ENCODE data around the gene PLA2G4B.

The PLA2G4B gene

DNA sequence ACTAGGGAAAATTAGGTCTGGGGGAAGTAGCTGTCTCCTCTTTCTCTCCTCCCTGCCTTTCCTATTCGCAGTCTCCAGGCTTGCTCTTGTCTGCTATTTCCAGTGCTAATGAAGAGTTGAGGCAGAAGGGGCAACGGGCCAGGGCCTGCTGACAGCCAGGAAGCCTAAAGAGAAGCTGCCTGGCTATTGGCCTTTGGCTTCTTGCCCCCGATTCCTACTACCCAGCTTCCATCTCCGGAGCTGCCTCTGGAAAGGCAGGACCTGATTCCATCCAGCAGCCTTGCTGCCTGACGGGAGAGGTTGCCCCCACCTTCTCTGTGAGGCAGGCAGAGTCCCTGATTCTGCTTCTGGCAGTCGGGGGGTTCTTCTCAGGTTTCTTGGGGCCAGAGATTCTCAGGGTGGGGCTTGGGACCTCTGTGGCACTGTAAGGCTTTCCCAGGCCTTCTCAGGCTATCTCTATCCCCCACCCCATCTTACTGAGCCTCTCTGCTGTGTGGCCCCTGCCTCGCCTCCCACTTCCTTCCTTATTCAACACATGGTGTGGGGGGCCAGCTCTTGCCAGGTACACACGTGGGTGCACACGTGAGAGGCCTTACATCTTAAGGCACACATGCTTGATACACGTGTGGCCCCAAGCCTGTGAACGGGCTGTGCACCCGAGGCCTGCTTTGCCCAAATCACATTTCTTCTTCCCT lies 29.0 kb upstream of the PLA2G4B start:
- no peak for DNase-seq

DNA sequence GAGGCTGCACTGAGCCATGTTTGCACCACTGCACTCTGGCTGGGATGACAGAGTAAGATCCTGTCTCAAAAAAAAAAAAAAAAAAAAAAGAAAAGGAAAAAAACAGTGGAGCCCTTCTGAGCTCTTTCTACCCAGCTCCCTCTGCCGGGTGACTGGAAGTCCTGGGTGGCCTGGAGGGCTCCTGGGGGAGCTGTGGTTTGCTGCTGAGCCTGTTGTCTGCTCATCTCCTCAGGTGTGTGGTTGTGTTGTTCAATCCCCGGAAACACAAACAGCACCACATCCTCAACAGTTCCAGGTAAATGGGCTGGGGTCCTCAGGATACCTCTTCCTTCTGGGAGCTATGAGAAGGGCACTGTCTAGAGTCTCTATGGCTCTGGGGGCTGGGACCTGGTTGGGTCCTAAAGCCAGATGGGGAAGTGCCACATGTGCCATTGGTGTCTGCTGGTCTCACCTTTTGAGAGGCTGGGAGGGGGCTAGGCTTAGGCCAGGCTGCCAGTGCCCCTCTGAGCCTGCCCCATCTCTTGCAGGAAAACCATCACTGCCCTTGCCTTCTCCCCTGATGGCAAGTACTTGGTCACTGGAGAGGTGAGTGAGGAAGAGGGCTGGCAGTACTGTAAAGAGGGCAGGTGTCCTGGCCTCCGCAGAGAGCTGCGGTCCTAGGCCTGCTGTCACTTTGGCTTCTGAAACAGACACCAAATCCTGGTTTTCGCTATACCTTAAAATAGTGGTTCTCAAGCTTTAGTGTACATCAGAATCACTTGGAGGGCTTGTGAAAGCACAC lies 27.8 kb upstream of the PLA2G4B start:
- DNase-seq: no peak

- DNase-seq: peak; percentile 81
Observed at GRCh38 chr15:41811432-41812195, 27.0 kb upstream of the PLA2G4B start.

DNA sequence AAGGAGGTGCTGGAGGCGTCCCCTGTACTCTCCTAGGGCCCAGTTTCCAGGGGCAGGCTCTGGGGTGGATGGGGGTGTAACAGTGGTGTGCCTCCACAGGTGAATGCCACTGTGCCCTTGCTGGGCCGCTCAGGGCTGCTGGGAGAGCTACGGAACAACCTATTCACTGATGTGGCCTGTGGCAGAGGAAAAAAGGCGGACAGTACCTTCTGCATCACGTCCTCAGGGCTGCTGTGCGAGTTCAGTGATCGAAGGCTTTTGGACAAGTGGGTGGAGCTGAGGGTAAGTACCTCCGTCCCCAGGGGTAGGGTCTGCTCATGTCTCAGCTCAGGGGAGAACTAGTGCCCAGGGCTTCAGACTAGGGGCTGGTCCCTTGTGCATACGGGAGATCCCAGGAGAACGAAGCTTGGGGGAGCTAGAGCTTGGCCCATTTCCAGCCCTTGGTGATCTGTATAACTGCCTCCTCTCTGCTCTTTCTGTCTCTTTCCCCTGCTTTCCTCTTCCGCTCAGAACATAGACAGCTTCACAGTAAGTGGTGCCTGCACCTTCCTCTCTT lies 25.7 kb upstream of the PLA2G4B start:
- DNase-seq: no peak

DNA sequence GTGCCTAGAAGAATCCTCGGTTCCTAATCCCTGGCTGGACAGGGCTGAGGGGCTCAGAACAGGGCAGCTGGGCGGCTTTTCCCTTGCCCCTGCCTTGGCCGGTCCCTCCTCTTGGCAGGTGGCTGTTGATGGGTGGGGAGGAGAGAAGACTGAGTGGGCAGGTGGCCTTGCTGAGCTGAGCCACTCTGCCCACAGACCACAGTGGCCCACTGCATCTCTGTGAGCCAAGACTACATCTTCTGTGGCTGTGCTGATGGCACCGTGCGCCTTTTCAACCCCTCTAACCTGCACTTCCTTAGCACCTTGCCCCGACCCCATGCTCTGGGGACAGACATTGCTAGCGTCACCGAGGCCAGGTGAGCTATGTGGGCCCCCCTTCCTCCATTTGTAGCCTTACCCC lies 25.2 kb upstream of the PLA2G4B start:
- DNase-seq: no peak

- DNase-seq: no peak
Observed at GRCh38 chr15:41814534-41814933, 24.1 kb upstream of the PLA2G4B start.

GRCh38 chr15:41816788-41817187 lies 21.9 kb upstream of the PLA2G4B start:
- no peak for DNase-seq

GRCh38 chr15:41817327-41817726 lies 21.3 kb upstream of the PLA2G4B start:
- DNase-seq: no peak

GRCh38 chr15:41817781-41818180 lies 20.9 kb upstream of the PLA2G4B start:
- no peak for DNase-seq

DNA sequence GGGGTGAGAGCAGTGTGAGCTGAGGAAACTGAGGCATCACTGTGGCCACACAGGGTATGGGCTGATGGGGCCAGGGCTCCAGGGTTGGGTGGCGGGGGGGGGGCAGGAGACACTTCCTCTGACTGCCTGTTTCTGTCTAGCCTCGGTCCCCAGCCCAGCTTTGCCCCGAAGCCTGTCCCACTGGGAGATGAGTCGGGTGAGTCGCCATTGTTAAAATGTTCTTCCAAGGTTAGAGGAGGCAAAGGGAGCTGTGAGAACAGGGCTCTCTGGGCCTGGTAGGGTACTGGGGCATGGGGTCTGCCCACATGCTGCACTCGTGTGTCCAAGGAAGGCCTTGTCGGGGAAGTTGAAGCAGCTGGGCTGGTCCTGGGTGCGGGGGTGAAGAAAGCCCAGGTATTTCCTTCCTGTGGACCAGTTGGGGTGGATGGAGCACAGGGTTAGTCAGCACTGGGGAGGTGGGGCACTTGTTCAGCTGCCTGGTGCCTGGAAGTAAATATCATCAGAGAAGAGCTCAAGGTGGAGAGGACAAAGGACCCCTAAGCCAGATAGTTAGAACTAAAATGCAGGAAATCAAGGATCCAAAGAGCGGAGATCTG lies 19.1 kb upstream of the PLA2G4B start:
- no peak for DNase-seq

GRCh38 chr15:41820791-41821423 lies 17.7 kb upstream of the PLA2G4B start:
- no peak for DNase-seq

DNA sequence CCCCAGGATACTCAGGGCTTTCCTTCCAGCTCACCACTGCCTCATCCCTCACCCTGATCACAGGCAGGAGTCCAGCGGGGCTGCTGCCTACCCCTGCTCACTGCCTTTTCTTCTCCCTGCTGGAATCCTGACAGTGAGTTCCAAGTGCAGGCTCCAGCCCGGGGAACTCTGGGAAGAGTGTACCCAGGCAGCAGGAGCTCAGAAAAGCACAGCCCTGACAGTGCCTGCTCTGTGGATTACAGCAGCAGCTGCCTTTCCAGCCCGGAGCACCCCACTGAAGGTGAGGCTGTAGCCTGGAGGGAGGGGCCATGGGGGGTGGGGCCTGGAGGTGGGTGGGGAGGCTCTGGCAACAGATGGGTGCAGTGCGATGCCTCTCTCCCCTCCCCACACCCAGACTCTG lies 16.8 kb upstream of the PLA2G4B start:
- DNase-seq: no peak

DNA sequence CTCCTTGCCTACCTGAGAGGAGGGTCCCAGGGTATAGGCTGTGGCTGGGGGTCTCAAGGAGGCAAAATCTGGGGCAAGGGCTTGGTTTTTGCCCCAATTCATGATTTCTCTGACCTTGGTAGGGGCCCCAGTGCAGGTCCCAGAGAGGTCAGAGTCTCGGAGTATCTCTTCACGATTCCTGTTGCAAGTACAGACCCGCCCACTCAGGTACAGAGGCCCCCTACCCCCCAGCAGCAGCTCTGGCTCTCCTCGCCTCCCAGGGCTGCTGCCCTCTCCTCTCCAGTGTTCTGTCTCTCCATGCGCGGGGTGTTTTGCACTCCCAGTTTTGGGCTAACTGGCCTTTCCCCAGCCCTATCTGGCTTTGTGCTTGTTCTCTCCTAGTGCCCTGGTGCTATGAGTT lies 16.2 kb upstream of the PLA2G4B start:
- no peak for DNase-seq

- no peak for DNase-seq
Observed at GRCh38 chr15:41822957-41823356, 15.7 kb upstream of the PLA2G4B start.

DNA sequence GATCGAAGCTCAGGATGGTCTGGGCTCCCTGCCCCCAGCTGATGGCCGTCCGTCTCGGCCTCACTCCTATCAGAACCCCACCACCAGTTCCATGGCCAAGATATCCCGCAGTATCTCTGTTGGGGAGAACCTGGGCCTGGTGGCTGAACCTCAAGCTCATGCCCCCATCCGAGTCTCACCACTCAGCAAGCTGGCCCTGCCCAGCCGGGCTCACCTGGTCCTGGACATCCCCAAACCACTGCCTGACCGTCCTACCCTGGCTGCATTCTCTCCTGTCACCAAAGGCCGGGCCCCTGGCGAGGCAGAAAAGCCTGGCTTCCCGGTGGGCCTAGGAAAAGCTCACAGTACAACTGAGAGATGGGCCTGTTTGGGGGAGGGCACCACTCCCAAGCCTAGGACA lies 15.1 kb upstream of the PLA2G4B start:
- no peak for DNase-seq

DNA sequence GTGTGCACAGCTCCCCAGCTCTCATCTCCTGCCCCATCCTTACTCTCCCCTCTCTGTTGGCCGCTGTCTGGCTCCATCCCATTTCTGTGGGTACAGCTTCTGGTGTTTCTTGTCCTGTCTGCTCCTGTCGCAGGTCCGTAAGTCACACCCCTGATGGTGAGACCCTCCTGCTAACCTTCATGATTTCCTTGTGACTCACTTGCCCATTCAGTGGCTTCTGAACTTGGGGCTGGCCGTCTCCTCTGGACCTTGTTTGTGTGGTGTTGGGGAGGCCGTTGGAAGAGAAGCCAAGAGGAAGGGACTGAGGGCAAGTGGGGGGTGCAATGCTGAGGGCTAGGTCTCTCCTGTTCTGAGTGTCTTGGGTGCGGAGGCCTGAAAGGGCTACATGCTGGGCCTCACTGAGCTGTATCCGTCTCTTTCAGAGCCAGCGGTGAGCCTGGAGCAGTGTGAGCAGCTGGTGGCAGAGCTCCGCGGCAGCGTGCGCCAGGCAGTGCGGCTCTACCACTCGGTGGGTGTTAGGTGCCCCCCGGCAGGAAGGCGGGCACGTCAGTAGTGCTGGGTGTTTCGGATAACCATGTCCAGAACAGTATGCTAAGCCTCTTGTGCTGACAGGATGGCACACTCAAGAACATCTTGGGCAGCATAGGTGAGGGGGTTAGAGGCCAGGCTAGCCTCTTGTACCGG lies 14.4 kb upstream of the PLA2G4B start:
- DNase-seq: no peak

DNA sequence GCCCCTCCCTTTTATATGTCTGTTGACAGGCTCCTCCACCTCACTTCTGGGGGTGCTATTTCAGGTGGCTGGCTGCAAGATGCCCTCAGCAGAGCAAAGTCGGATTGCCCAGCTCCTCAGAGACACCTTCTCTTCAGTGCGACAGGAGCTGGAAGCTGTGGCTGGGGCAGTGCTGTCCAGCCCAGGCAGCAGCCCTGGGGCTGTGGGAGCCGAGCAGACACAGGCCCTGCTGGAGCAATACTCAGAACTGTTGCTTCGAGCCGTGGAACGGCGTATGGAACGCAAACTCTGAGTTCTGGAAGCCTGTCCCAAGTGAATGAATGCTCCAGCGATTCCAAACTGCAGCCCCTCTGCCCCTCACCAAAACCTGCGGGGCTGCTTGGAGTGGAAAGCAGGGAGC lies 13.5 kb upstream of the PLA2G4B start:
- no peak for DNase-seq

DNA sequence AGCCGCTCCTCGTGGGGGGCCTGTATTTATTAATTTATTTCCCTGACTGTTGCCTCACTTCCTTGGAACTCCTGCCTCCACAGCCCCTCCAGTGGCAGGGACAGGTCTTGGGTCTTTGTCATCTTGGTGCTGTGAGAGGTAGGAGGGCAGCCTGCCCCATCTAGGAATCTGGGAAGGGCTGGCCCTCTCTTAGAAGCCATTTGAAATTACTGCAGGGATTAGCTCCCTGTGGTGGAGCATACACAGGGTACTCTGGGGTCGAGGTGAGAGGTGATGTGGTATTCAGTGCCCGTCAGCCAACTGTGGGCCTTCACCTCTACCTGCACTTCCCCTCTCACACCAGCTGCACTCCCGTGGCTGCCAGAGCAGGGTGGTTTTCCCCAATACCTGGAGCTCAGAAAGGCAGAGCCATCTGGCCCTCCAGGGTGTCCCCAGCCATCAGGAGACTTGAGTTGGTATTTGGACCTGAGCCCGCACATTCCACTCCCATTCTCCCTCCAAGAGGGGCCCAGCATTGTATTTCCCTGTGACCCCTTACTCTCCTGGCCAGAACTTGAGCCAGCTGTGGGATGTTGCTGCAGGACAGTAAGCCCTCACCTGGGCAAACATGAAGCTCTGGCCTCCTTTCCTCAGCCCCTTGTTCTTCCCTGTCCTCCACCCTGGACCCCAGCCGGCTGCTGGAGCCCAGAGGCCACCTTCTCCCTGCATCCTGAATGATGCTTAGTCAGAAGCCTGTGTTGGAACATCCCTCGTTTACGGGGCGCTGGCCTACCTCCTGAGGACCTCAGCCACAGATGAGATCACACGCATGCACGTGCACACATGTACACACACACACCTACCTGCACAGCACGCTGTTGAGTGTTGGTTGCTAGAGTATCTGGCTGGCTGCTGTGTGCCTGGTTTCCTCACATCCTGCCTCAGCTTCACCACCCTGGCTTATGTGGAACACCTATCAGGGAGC lies 12.8 kb upstream of the PLA2G4B start:
- no peak for DNase-seq

GRCh38 chr15:41827290-41827879 lies 11.3 kb upstream of the PLA2G4B start:
- no peak for DNase-seq

All from fibroblast of skin of scalp (primary cell).